DMS 273 treated with DMSO at 0.1 percent for 48 hours (cell line): ENCODE data around the gene PFKFB3.

Experiments used
- DNase-seq: peaks from one replicate; lab custom pipeline; 2025; lab: John Stamatoyannopoulos, UW

Gene PFKFB3

DNA sequence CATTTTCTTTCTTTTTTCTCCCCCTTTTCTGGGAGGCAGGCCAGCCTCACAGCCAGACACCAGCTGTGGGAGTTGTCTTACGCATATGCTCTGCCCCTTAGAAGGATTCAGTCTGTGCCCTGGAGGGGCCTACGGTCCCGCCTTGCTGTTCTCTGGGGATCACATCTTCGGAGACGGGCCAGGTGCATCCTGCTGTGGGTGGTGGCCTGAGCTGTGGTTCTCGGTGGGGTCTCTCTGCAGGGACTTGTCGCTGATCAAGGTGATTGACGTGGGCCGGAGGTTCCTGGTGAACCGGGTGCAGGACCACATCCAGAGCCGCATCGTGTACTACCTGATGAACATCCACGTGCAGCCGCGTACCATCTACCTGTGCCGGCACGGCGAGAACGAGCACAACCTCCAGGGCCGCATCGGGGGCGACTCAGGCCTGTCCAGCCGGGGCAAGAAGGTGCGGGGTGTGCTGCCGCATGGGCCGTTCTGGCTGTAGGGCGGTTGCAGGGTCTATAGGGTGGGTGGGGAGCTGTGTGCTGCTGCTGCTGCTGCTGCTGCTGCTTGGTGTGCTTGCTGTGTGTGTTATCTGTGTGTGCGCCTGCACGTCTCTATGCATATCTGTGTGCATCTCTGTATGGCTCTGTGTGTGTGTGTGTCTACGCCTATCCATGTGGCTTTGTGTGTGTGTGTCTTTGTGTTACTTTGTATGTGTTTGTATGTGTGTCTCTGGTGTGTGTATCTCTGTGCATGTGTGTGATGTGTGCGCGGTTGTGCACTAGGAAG, 17.9 kb downstream of the PFKFB3 start:
- no peak for DNase-seq

- DNase-seq: no peak
These were observed 18.6 kb downstream of the PFKFB3 start for GRCh38 chr10:6221192-6221940.

DNA sequence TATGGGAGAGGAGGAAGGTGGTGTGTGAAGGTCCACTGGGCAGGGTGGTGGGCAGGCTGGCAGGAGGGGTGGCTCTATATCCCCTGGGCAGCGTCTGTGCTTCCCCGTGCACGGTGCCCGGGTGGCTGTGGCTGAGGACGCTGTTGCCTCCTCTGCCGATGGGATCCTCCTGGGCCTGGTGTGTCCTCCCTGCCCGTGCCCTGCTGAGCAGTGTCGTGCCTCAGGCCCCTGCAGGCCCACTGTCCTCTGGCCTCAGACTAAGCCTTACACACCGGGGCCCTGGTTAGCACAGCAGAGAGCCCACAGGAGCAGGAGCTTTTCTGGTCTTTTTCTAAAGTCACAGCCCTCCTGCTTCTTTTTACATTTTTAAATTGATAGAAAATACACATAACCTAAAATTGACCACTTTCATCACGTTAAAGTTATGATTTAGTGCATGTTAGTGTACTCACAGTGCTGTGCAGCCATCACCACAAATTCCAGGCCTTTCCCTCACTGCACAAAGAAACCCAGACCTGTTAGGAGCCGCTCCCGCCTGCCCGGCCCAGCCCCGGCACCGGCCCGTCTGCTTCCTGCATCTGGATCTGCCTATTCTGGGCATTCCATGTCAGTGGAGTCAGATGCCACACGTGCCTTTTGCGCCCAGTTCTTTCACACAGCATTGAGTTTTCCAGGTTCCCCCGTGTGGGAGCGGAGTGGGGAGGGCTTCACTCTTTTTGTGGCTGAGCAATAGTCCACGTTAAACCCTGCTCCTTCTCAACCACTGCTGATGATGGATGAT, 19.4 kb downstream of the PFKFB3 start:
- no peak for DNase-seq

DNA sequence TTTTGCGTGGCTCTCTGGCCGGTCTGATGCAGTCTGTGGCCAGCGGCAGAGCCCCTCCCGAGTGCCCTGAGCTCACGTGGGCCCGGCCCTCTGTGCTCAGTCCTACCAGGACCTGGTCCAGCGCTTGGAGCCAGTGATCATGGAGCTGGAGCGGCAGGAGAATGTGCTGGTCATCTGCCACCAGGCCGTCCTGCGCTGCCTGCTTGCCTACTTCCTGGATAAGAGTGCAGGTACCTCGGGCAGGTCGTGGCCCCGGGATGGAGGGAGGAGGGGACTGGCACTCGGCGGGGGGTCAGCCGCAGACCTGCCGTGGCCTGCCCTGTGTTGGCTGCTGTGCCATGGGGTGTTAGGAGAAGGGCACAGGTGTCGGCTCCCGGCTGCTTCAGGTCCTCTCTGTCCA, 20.0 kb downstream of the PFKFB3 start:
- no peak for DNase-seq

- no peak for DNase-seq
These were observed 21.2 kb downstream of the PFKFB3 start for GRCh38 chr10:6223981-6224380.

DNA sequence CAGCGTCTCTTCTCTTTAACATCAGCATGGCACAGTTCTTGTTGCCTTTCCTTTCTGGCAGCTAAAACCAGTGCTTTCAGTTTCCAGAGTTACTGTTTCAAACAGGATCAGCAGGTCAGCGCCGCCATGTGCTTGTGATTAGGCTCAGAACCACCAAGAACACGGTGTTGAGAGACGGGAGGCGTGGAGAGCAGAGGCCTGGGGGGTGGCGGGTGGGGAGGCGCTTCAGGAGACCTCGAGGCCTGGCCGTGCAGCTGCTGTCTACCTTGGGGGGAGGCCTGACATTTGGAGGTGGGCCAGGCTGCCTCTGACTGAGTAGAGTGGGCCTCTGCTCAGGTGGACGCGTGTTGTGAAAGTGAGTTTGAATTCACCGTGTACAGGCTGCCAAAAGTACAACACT, 22.0 kb downstream of the PFKFB3 start:
- DNase-seq: no peak

GRCh38 chr10:6225263-6225814, 22.6 kb downstream of the PFKFB3 start:
- DNase-seq: no peak

- DNase-seq: no peak
These were observed 23.5 kb downstream of the PFKFB3 start for GRCh38 chr10:6226216-6226615.

GRCh38 chr10:6227346-6227745, 24.6 kb downstream of the PFKFB3 start:
- DNase-seq: no peak

DNA sequence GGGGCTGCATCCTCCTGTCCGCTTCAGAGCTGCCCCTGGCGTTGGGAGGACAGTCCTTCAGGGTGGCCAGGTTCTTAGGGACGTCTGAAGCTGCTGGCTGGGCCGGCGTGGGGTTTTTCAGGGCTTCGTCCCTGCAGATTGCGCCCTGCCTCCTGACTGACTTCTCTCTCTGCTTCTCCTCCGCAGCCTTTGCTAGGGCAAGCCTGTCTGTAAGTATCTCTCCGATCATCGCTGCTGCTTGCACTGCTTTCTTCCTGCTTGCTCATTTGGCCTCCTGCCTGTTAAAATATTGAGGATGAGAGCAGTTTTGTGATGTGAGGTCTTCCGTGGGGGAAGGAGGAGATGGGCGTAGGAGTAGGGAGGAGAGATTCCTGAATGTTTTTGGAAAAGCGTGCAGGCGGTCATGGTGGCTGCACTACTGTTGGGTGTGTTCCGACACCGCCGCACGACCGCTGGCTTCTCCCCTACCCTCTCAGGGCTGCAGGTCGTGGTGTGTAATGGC, 25.3 kb downstream of the PFKFB3 start:
- DNase-seq: no peak

GRCh38 chr10:6228647-6229046, 25.9 kb downstream of the PFKFB3 start:
- DNase-seq: no peak

- no peak for DNase-seq
These were observed 26.6 kb downstream of the PFKFB3 start for GRCh38 chr10:6229290-6229689.

GRCh38 chr10:6229746-6230145, 27.0 kb downstream of the PFKFB3 start:
- no peak for DNase-seq

DNA sequence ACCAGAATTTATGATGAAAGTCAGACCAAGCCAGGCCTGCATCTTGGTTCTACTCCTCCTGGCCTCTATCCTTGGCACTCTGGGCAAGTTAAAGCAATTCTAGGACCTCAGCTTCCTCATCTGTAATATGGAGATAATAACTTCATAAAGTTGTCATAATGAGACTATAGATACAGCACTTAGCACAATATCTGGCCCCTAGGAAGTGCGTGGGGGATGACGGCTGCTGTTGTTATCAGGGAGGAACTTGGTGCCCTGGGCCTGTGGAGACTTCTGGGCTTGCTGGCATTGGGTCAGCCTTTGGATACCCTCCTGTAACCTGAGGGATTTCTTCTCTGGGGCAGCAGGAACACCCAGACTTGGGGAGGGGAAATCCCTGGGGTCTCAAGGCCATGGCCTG, 27.6 kb downstream of the PFKFB3 start:
- DNase-seq: no peak

DNA sequence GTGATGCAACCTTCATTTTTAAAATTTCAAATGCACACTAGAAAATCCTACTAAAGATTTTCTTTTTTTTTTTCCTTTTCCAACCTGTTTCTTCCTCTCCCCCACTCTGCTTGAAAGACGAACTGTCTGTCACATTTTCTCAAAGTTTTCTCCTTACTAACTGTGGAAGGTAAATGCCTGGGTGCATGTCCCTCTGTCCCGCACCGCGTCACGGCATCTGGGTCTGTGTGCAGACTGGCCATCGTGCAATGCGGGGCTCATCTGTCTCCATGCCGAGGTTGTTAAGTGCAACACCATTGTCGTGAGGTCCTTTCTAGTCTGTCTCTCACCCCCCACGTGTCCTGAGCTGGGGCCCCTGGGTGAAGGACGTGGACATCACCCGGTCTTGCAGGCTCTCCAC, 28.4 kb downstream of the PFKFB3 start:
- no peak for DNase-seq

- no peak for DNase-seq
These were observed 29.0 kb downstream of the PFKFB3 start for GRCh38 chr10:6231730-6232129.

- DNase-seq: no peak
These were observed 29.6 kb downstream of the PFKFB3 start for GRCh38 chr10:6232225-6232807.

DNA sequence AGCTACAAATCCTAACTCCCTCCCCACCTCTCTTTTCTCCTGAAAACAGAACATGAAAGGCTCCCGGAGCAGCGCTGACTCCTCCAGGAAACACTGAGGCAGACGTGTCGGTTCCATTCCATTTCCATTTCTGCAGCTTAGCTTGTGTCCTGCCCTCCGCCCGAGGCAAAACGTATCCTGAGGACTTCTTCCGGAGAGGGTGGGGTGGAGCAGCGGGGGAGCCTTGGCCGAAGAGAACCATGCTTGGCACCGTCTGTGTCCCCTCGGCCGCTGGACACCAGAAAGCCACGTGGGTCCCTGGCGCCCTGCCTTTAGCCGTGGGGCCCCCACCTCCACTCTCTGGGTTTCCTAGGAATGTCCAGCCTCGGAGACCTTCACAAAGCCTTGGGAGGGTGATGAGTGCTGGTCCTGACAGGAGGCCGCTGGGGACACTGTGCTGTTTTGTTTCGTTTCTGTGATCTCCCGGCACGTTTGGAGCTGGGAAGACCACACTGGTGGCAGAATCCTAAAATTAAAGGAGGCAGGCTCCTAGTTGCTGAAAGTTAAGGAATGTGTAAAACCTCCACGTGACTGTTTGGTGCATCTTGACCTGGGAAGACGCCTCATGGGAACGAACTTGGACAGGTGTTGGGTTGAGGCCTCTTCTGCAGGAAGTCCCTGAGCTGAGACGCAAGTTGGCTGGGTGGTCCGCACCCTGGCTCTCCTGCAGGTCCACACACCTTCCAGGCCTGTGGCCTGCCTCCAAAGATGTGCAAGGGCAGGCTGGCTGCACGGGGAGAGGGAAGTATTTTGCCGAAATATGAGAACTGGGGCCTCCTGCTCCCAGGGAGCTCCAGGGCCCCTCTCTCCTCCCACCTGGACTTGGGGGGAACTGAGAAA, 30.4 kb downstream of the PFKFB3 start:
- DNase-seq: no peak

DNA sequence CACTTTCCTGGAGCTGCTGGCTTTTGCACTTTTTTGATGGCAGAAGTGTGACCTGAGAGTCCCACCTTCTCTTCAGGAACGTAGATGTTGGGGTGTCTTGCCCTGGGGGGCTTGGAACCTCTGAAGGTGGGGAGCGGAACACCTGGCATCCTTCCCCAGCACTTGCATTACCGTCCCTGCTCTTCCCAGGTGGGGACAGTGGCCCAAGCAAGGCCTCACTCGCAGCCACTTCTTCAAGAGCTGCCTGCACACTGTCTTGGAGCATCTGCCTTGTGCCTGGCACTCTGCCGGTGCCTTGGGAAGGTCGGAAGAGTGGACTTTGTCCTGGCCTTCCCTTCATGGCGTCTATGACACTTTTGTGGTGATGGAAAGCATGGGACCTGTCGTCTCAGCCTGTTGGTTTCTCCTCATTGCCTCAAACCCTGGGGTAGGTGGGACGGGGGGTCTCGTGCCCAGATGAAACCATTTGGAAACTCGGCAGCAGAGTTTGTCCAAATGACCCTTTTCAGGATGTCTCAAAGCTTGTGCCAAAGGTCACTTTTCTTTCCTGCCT, 31.1 kb downstream of the PFKFB3 start:
- no peak for DNase-seq

DNA sequence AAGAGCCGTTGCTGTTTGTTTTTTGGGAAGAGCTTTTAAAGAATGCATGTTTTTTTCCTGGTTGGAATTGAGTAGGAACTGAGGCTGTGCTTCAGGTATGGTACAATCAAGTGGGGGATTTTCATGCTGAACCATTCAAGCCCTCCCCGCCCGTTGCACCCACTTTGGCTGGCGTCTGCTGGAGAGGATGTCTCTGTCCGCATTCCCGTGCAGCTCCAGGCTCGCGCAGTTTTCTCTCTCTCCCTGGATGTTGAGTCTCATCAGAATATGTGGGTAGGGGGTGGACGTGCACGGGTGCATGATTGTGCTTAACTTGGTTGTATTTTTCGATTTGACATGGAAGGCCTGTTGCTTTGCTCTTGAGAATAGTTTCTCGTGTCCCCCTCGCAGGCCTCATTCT, 31.6 kb downstream of the PFKFB3 start:
- DNase-seq: no peak
